Activated CD8-positive, alpha-beta memory T cell treated with anti-CD3 and anti-CD28 coated beads, Interleukin-2, amount 10 ng/mL, durations not matched to agents 7 days and 5 days (primary cell): ENCODE measurements around the gene IGF2BP3. TPM values are rescaled to one million over a fixed set of nuclear protein-coding genes. Genes with fewer than 3 reads are reported as not detected.
"Not testable (repeated sequence)": the region's sequence is repeated elsewhere in the genome, so short reads cannot be mapped to it uniquely, and the experiment has no call there.

Source experiments
- ATAC-seq: fragments of 150-1000 bp; cut with Tn5 transposase; one replicate; pipeline ENCODE4 v1.10.0; 2021; ENCODE audit warnings: moderate library complexity
- CTCF ChIA-PET: fragments of 350-600 bp; sonication (Branson Sonifier 250); formaldehyde crosslinking; loops from one replicate; lab custom pipeline; 2021; ENCODE audit warnings: antibody characterized with exemption; lab: Charles Lee
- DNase-seq: peaks from one replicate; pipeline ENCODE4 v3.0.0-alpha.2; 2020
- H3K27ac Mint-ChIP-seq: one replicate; pipeline ENCODE4 v1.8.0; 2021; ENCODE audit warnings: mild to moderate bottlenecking, mixed read lengths
- H3K27me3 Mint-ChIP-seq: one replicate; pipeline ENCODE4 v1.8.0; 2021; ENCODE audit warnings: mixed read lengths
- H3K36me3 Mint-ChIP-seq: one replicate; pipeline ENCODE4 v1.8.0; 2021; ENCODE audit warnings: mild to moderate bottlenecking, mixed read lengths
- H3K4me1 Mint-ChIP-seq: one replicate; pipeline ENCODE4 v1.8.0; 2021; ENCODE audit warnings: mixed read lengths
- H3K4me3 Mint-ChIP-seq: one replicate; pipeline ENCODE4 v1.8.0; 2021; ENCODE audit warnings: mild to moderate bottlenecking, moderate library complexity, mixed read lengths
- H3K9me3 Mint-ChIP-seq: one replicate; pipeline ENCODE4 v1.8.0; 2022; ENCODE audit warnings: low read depth, mixed read lengths
- total RNA-seq, 2 experiments: library from RNA; stranded (reverse); gene quantifications; one replicate each; pipeline ENCODE4 v1.2.3, GENCODE V29; 2021

IGF2BP3 gene
- total RNA-seq, 2 experiments from 2014 or later = 0.84 to 1.3 TPM

DNA sequence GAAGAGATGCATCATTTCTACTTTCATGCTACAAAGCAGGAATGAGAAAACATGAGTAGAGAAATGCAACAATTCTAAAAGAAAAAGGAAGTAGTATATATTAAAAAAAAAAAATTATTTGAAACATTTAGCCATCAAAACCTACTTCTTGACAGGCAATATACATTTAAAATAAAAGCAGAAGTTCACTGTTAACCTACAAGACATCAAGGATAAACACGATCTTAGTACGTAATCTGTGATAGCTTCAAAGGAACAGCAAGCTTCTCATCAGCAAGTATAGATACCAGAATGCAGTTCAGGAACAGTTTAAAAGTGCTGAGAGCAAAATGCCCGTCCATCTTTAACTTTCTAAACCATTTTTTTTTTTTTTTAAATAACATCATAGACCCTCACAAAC is 134.2 kb downstream of the IGF2BP3 start:
- peaks cover 37% of the 10 kb centered on the region for H3K27me3 Mint-ChIP-seq
- no peaks in the 10 kb centered on the region for H3K9me3 Mint-ChIP-seq
- H3K36me3 Mint-ChIP-seq = no peaks in the 10 kb centered on the region
- no peak for ATAC-seq
- H3K4me3 Mint-ChIP-seq = no peak overlapping the region
- H3K27ac Mint-ChIP-seq = no peak overlapping the region
- no peak for DNase-seq
- no peaks in the 10 kb centered on the region for H3K4me1 Mint-ChIP-seq
- CTCF ChIA-PET = no interaction called here

DNA sequence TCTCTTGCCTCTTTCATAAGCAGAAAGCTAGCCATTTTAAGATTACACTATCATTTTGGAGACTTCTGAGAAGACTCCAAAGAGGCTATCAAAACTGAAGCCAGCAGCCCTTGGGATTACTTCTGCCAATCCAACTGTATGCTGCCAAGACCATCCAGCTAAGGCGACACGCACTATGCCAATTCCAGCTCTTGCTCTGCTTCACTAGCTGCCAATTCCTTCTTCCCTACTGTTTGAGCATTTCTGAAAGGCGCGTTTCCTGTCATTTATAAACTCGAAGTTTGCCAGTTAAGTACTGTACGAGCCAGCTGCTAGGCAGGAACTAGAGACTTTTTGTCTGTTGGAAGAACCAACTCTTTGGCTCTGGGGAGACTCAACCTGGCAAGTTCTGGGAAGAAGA is 134.7 kb downstream of the IGF2BP3 start:
- Mint-ChIP-seq H3K27me3 (peaks cover 37% of the 10 kb centered on the region), H3K4me1 (no peaks in the 10 kb centered on the region), H3K36me3 (no peaks in the 10 kb centered on the region), H3K27ac (no peak overlapping the region), H3K9me3 (no peaks in the 10 kb centered on the region), H3K4me3 (no peak overlapping the region)
- CTCF ChIA-PET = no interaction called here
- no peak for DNase-seq
- ATAC-seq = no peak

GRCh38 chr7:23335136-23335535 is 135.2 kb downstream of the IGF2BP3 start:
- Mint-ChIP-seq H3K9me3 (no peaks in the 10 kb centered on the region), H3K36me3 (no peaks in the 10 kb centered on the region), H3K27me3 (peaks cover 37% of the 10 kb centered on the region), H3K4me3 (no peak overlapping the region), H3K4me1 (no peaks in the 10 kb centered on the region), H3K27ac (no peak overlapping the region)
- no peak for ATAC-seq
- CTCF ChIA-PET = no interaction called here
- no peak for DNase-seq

- Mint-ChIP-seq H3K36me3 (no peaks in the 10 kb centered on the region), H3K9me3 (no peaks in the 10 kb centered on the region), H3K27ac (no peak overlapping the region), H3K4me3 (no peak overlapping the region), H3K4me1 (no peaks in the 10 kb centered on the region), H3K27me3 (peaks cover 37% of the 10 kb centered on the region)
- CTCF ChIA-PET = no interaction called here
- DNase-seq (no peak), ATAC-seq (no peak)
These were observed 135.7 kb downstream of the IGF2BP3 start for GRCh38 chr7:23334482-23335056.

- Mint-ChIP-seq H3K27ac (no peak overlapping the region), H3K27me3 (peaks cover 29% of the 10 kb centered on the region), H3K36me3 (no peaks in the 10 kb centered on the region), H3K9me3 (no peaks in the 10 kb centered on the region), H3K4me3 (no peak overlapping the region), H3K4me1 (no peaks in the 10 kb centered on the region)
- CTCF ChIA-PET = no interaction called here
- no peak for ATAC-seq
- DNase-seq = no peak
These were observed 136.5 kb downstream of the IGF2BP3 start for GRCh38 chr7:23333671-23334246.

DNA sequence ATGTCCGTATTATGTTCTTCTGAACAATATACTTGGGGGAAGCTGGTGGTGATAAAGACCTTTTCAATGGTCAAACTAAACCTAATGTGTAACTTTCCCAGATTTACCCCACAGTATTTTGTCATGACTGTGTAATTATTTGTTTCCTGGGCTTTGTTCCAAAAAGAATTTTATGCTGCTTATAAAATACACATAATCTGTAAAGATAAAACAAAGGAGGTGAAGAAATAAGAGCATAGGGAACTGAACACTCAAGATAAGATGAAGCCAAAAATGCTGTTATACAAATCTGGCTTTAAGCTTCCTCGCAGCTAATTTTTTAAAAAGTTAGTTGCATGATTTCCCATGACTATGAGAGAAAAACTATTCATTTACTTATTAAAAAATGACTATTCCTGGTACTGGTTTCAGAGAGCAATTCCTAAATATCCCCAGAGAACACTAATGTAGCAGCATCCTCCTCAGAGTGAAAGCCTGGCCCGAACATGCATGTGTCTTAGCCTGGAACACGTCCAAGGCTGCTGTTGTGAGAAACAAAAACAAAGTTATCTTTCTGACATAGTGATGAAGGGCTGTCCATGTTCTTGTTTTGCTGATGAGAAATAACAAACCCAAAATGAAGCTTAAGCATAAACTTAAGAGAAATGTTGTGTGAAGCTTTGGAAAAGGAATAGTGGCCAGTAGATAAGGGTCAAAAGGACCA is 137.2 kb downstream of the IGF2BP3 start:
- Mint-ChIP-seq H3K27me3 (peaks cover 25% of the 10 kb centered on the region), H3K27ac (no peak overlapping the region), H3K4me3 (no peak overlapping the region), H3K4me1 (no peaks in the 10 kb centered on the region), H3K36me3 (no peaks in the 10 kb centered on the region), H3K9me3 (no peaks in the 10 kb centered on the region)
- CTCF ChIA-PET = no interaction called here
- ATAC-seq (no peak), DNase-seq (no peak)

GRCh38 chr7:23332193-23332592 is 138.1 kb downstream of the IGF2BP3 start:
- ATAC-seq = no peak
- H3K27me3 Mint-ChIP-seq = peaks cover 16% of the 10 kb centered on the region
- no peaks in the 10 kb centered on the region for H3K36me3 Mint-ChIP-seq
- H3K9me3 Mint-ChIP-seq = no peaks in the 10 kb centered on the region
- no peaks in the 10 kb centered on the region for H3K4me1 Mint-ChIP-seq
- no peak overlapping the region for H3K4me3 Mint-ChIP-seq
- no peak overlapping the region for H3K27ac Mint-ChIP-seq
- CTCF ChIA-PET = no interaction called here
- no peak for DNase-seq

DNA sequence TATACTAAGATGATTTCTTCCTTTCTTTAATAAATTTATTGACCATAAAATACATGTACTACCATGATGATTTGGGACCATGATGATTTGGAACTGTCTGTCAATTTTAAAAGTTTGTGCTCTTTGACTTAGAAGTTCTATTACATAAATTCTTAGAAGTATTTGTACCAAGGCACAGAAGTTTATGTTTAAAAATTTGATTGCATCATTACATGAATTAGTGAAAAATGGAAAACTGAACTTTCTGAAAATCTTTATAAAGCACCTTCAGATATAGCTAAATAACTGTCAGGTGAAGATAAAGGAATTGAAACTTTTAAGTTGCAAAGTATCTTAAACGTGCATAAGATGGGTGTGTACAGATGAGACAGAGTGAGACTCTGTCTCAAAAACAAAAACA is 139.2 kb downstream of the IGF2BP3 start:
- DNase-seq (no peak), ATAC-seq (no peak)
- H3K27ac Mint-ChIP-seq = no peak overlapping the region
- no peak overlapping the region for H3K4me3 Mint-ChIP-seq
- CTCF ChIA-PET = no interaction called here
- peaks cover 13% of the 10 kb centered on the region for H3K27me3 Mint-ChIP-seq
- no peaks in the 10 kb centered on the region for H3K36me3 Mint-ChIP-seq
- no peaks in the 10 kb centered on the region for H3K9me3 Mint-ChIP-seq
- no peaks in the 10 kb centered on the region for H3K4me1 Mint-ChIP-seq

DNA sequence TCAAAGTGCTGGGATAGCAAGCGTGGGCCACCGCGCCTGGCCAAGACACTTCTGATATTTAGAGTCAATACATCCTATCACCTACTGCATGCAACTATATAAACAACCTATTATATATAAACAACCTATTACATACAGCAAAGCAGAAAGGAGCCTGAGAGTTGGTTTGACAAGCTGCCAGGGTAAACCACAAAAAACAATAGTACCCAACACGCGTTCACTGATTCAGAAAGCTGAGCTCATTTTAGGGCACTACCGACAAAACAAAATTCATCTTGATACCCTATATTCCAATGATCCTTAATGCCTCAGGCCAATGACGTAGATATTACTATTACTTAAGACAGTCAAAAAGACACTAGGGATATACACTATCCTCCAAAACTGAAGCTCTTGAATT is 154.9 kb downstream of the IGF2BP3 start:
- H3K36me3 Mint-ChIP-seq = peaks cover 3% of the 10 kb centered on the region
- H3K9me3 Mint-ChIP-seq = no peaks in the 10 kb centered on the region
- CTCF ChIA-PET = interaction anchor here (0.8 kb wide), 1 partner anchor 16 kb away, joined by 3 read pairs; the partner anchor contains the start of gene MALSU1
- DNase-seq (no peak), ATAC-seq (no peak)
- H3K4me1 Mint-ChIP-seq = no peaks in the 10 kb centered on the region
- peaks cover 7% of the 10 kb centered on the region for H3K27me3 Mint-ChIP-seq
- no peak overlapping the region for H3K27ac Mint-ChIP-seq
- H3K4me3 Mint-ChIP-seq = no peak overlapping the region

- not testable (repeated sequence) for H3K4me3 Mint-ChIP-seq, H3K9me3 Mint-ChIP-seq, H3K27me3 Mint-ChIP-seq, DNase-seq, ATAC-seq, H3K27ac Mint-ChIP-seq, H3K4me1 Mint-ChIP-seq
- peaks cover 22% of the 10 kb centered on the region for H3K36me3 Mint-ChIP-seq
- CTCF ChIA-PET = interaction anchor here (2.6 kb wide), 1 partner anchor 40 kb away, joined by 11 read pairs; no protein-coding TSS in a partner anchor
These were observed 158.2 kb downstream of the IGF2BP3 start for GRCh38 chr7:23312141-23312540.

DNA sequence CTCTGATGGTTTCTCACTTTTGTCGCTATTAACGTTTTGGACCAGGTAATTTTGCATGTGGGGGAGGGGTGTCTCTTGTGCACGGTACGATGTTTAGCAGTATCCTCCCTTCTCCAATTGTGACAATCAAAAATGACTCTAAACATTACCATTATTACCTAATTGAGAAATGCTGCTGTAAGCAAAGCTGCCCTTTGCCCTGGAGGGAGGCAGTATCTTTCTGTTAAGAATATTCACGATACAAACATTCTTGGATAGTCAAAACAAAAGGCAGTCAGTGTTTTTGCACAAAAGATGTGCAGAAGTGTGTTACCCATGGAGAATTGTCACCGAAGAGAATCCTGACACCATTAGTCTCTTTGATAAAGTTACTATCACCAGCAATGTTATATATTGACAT is 161.5 kb downstream of the IGF2BP3 start:
- Mint-ChIP-seq H3K9me3 (no peaks in the 10 kb centered on the region), H3K27ac (no peak overlapping the region), H3K4me1 (peaks cover 26% of the 10 kb centered on the region), H3K27me3 (no peaks in the 10 kb centered on the region), H3K36me3 (peaks cover 49% of the 10 kb centered on the region), H3K4me3 (no peak overlapping the region)
- ATAC-seq (no peak), DNase-seq (no peak)
- CTCF ChIA-PET = interaction anchor here (1.1 to 1.5 kb wide), 2 partner anchors 37 to 109 kb away, joined by 3 read pairs; no protein-coding TSS in a partner anchor

DNA sequence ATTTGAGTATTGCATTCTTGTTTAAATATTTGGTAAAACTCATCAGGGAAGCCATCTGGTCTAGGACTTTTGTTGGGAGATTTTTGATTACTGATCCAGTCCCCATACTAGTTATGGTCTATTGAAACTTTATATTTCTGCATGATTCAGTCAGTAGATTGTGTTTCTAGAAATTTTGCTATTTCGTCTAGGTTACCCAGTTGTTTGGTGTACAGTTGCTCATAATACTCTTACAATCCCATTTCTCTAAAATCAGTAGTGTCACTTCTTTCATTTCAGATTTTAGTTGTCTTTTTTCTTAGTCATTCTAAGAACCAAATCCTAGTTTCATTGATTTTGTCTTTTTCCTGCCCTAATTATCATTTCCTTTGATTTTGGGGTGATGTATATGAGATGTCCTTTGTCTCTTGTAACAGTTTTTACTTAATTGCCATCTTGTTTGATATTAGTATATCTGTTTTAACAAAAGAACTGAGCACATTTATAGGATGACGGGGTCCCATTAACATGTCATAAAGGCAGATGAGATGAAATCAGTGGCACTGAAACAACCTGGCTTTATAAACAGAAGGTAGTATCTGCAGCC is 163.3 kb downstream of the IGF2BP3 start:
- no peak for ATAC-seq
- Mint-ChIP-seq H3K9me3 (no peaks in the 10 kb centered on the region), H3K4me1 (peaks cover 36% of the 10 kb centered on the region), H3K27me3 (no peaks in the 10 kb centered on the region), H3K4me3 (no peak overlapping the region), H3K36me3 (peaks cover 60% of the 10 kb centered on the region), H3K27ac (no peak overlapping the region)
- CTCF ChIA-PET = no interaction called here
- no peak for DNase-seq

DNA sequence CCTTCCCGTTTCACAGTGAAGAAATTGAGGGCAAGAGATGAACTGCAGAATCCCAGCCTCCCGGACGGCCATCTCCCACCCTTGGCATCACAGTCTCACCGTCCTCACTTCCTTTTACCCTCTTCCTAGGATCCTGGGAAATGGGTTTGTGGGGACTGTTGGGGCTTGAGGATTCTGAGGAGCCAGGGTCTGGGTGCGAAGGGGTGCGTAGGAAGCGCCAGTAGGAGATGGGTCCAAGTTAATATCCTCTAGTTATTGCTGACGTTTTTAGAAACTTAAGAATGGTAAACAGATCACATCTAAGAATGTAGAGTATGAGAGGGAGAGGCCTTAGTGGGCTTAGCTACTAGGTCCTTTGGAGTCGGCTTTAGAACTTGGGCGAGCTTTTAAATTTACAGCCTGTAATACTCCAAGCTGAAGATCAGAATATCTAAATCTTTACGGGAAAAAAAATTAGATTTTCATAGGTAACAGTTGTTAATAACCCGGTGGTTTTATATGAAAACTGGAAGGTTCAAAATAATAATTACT is 170.5 kb downstream of the IGF2BP3 start:
- Mint-ChIP-seq H3K27me3 (no peaks in the 10 kb centered on the region), H3K36me3 (peaks cover 33% of the 10 kb centered on the region), H3K4me3 (peak overlapping the region; percentile 88), H3K4me1 (peaks cover 40% of the 10 kb centered on the region), H3K9me3 (peaks cover 4% of the 10 kb centered on the region), H3K27ac (peak overlapping the region; percentile 94)
- DNase-seq (no peak), ATAC-seq (peak; percentile 2)
- CTCF ChIA-PET = interaction anchor here (0.6 to 4.4 kb wide), 6 partner anchors 16 to 231 kb away, joined by 3 to 25 read pairs (median 4); no protein-coding TSS in a partner anchor
